BE2C (cell line): ENCODE measurements around the gene LGI2.
"Not testable (repeated sequence)": the region's sequence is repeated elsewhere in the genome, so short reads cannot be mapped to it uniquely, and the experiment has no call there.

Source experiments
- DNase-seq: peaks from one replicate; pipeline ENCODE4 v3.0.0-alpha.2; 2020
- H3K27me3 ChIP-seq: fragments of 250-450 bp; sonication (Bioruptor Pico); 2 replicates; pipeline ENCODE4 v1.5.1; 2020; ENCODE audit warnings: mild to moderate bottlenecking
- H3K36me3 ChIP-seq: fragments of 250-450 bp; sonication (Bioruptor Pico); 2 replicates; pipeline ENCODE4 v1.5.1; 2020; ENCODE audit warnings: mild to moderate bottlenecking
- H3K4me1 ChIP-seq: fragments of 250-450 bp; sonication (Bioruptor Pico); 2 replicates; pipeline ENCODE4 v1.5.1; 2020
- H3K4me3 ChIP-seq: 2 replicates; pipeline ENCODE4 v1.5.1; 2011; ENCODE audit warnings: low read depth, low read length
- H3K9me3 ChIP-seq: fragments of 250-450 bp; sonication (Bioruptor Pico); 2 replicates; pipeline ENCODE4 v1.5.1; 2020
- CTCF ChIP-seq: IDR thresholded peaks from 2 replicates; pipeline ENCODE4 v1.5.1; 2012; ENCODE audit warnings: mild to moderate bottlenecking, low read depth, low read length

The LGI2 gene

GRCh38 chr4:25019501-25019900 is 11.2 kb downstream of the LGI2 start:
- H3K36me3 ChIP-seq: no peaks in the 10 kb centered on the region
- H3K4me1 ChIP-seq: no peaks in the 10 kb centered on the region
- H3K27me3 ChIP-seq: peaks cover 19% of the 10 kb centered on the region
- no peaks in the 10 kb centered on the region for H3K9me3 ChIP-seq
- H3K4me3 ChIP-seq: no peak overlapping the region
- DNase-seq: no peak
- no peak for TF ChIP-seq CTCF

GRCh38 chr4:25015012-25015411 is 15.7 kb downstream of the LGI2 start:
- DNase-seq: no peak
- H3K27me3 ChIP-seq: peaks cover 19% of the 10 kb centered on the region
- TF ChIP-seq CTCF: no peak

GRCh38 chr4:25014662-25014983 is 16.1 kb downstream of the LGI2 start:
- H3K36me3 ChIP-seq, H3K4me3 ChIP-seq, H3K4me1 ChIP-seq, DNase-seq, H3K9me3 ChIP-seq: not testable (repeated sequence)
- peaks cover 17% of the 10 kb centered on the region for H3K27me3 ChIP-seq

More at GRCh38 chr4:25015012-25015411, 15.7 kb downstream of the LGI2 start:
- Histone ChIP-seq H3K36me3 (no peaks in the 10 kb centered on the region), H3K9me3 (no peaks in the 10 kb centered on the region), H3K4me1 (no peaks in the 10 kb centered on the region), H3K4me3 (no peak overlapping the region)

- Histone ChIP-seq H3K9me3 (no peaks in the 10 kb centered on the region), H3K4me3 (no peak overlapping the region), H3K4me1 (no peaks in the 10 kb centered on the region), H3K36me3 (no peaks in the 10 kb centered on the region), H3K27me3 (peaks cover 16% of the 10 kb centered on the region)
- TF ChIP-seq CTCF: no peak
- DNase-seq: no peak
Observed at GRCh38 chr4:25013756-25014661, 16.7 kb downstream of the LGI2 start.

- DNase-seq: no peak
Observed at GRCh38 chr4:25012655-25013054, 18.1 kb downstream of the LGI2 start.

GRCh38 chr4:25011135-25011866 is 19.4 kb downstream of the LGI2 start:
- no peaks in the 10 kb centered on the region for H3K36me3 ChIP-seq
- H3K4me3 ChIP-seq: no peak overlapping the region
- no peaks in the 10 kb centered on the region for H3K9me3 ChIP-seq
- DNase-seq: no peak
- TF ChIP-seq CTCF: no peak
- H3K4me1 ChIP-seq: no peaks in the 10 kb centered on the region
- H3K27me3 ChIP-seq: peaks cover 14% of the 10 kb centered on the region

More at GRCh38 chr4:25012655-25013054, 18.1 kb downstream of the LGI2 start:
- no peaks in the 10 kb centered on the region for H3K9me3 ChIP-seq
- H3K4me1 ChIP-seq: no peaks in the 10 kb centered on the region
- H3K4me3 ChIP-seq: no peak overlapping the region
- H3K27me3 ChIP-seq: peaks cover 16% of the 10 kb centered on the region
- no peaks in the 10 kb centered on the region for H3K36me3 ChIP-seq
- TF ChIP-seq CTCF: no peak
